ENCODE results near the gene INAFM1.
A peak's percentile ranks its signal among the peaks of the same experiment; 100 is the strongest.

Gene INAFM1

DNA sequence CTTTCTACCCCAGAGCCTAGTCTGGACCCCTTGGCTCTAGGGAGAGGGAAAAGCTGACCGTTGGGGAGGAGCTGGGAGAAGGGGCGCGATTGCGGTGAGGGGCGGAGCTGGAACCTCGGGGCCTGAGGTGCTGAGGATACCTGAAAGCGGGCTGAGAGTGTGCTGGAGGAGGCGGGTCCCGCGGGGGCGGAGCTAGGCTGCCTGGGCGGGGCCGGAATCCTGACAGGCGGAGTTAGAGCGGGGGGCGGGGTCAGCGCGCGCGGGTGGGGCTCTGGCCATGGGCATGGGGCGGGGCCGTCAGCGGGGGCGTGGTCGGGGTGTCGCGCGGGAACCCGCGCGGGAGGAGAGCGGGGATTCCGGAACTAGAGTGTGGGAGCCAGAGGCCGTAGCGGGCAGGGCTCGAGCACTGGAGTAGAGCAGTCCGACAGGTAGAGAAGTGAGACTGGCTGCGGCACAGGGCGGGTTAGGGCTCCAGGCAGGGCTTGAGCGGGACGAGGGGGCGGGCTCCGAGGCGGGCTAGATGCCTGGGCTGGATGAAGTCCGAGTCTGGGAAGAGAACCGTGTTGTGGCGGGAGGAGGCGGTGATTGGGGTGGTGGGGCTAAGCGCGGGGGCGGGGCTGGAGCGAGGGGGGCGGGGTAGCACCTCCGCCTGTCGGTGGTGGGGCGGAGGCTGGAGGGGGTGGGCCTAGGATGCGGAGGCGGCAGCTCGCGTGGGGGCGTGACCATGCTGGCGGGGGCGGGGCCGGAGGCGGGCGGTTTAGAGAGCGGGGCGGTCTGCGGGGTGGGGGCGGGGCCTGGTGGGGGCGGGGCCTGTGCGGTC, at the start of gene INAFM1:
TSS of gene INAFM1 (plus strand) at position 815 of the 820 bp plus-strand sequence. CDS start 35 bp downstream, outside the sequence.
- DNase-seq (ENCODE audit: low read depth in 3 of 3), result peak; percentile 99 to 100 (median 100)

DNA sequence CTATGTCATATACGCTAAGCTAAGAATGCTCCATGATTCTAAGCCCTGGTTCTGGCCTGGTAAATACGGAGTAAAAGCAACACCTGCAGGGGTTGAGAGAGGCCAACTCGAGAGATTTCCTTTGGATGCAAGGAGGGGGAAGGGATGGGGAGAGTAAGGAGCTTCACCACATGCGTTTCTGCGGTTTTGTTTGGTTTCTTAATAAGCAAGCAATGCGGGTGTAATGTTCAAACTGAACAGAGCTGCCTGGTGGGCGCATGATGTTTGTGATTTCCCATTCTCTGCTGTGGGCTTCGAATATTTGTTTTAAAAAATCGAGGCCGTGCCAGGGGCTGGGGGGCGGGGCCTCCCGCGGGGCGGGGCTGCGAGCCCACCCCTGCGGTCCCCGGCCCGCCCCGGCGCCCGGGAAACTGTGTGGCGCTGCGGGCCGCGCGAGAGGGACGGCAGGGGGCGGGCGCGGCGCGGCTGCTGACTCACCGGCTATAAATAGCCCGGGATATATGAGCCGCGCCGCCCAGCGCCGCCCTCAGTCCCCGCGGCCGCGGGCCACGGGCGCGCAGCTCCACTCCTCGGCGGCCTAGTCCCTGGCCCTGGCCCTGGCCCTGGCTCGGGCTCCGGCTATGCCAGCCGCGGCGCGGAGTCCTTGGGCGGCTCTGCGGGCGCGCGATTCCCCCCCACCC, 48.8 kb upstream of the INAFM1 start:
- DNase-seq (ENCODE audit: low read depth in 3 of 3), result peak; percentile 75 to 79 (median 75)

DNA sequence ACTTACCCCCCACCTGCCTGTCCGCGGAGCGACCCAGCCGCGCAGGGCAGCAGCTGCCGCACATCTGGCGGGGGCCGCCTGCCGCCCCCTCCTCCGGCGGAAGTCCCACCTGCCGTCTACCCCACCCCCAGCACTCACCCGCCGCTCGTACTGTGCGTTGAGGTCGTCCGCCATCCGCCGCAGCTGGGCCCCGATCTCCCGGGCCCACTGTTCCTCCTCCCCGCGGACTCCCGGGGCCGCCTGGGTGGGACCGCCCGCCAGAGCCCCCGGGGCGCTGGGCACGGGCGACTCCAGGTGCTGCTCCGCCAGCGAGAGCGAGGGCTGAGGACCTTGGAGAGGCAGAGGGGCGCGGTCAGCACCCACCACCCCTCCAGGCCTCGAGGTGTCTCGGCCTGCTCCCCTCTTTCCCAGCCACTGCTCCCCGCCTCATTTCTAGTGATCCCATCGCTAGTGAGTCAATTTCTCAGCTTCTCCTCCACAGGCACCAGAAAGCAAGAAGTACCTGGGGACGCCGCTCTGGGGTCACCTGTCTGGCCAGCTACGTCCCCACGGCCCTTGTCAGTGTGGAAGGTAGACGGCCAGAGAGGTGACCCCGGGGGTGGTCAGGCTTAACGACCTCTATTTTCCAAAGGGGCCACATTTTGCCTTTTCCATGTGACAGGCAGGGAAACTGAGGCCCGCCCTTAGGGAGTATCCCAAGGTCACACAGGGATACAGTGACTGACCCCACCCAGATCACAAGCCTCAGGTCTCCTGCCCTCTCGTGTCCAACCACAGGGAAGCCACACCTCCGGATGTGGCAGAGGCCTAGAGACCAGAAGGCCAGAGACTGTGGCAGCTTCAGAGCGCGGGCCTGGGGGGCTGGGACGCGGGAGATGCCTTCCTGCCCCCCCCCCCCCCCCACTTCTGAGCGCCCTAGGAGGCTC, 48.0 kb upstream of the INAFM1 start:
- no peak for DNase-seq (ENCODE audit: low read depth in 3 of 3)

DNA sequence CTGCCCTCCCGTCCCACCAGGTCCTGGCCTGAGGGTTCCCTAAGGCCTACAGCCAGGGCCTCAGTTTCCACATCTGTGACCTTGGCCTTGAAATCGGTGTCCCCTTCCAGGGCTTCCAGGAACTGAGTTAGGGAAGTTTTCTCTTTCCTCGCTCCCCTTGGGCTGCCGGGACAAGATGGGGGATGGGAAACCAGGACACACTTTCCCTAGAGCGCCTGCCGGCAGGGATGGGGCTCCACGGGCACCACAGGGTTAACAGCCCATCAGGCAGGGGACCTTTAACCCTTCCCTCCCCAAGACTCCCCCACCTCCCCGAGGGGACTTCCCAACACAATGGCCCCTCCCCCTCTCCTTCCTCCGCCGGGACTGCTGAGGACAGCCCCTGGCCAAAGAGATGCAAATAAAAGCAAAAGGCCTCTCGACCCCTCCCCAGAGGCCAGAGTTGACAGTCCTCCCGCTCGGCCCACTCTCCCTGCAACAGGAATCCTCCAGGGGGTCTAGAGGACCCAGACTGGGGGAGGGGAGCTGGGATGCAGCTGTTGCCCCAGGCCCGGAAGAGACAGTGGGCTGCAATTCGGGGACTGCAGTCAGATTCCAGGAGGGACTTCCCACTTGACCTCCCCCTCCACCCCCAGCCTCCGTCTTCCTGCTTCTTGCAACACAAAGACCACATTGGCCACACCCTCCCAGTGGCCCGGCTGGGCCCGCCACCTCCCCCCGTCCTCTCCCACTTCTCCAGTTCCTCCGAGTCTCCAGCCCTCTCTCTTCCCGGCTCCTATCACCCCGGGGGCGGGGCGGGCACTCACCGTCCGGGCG, 47.1 kb upstream of the INAFM1 start:
- no peak for DNase-seq (ENCODE audit: low read depth in 3 of 3)

DNA sequence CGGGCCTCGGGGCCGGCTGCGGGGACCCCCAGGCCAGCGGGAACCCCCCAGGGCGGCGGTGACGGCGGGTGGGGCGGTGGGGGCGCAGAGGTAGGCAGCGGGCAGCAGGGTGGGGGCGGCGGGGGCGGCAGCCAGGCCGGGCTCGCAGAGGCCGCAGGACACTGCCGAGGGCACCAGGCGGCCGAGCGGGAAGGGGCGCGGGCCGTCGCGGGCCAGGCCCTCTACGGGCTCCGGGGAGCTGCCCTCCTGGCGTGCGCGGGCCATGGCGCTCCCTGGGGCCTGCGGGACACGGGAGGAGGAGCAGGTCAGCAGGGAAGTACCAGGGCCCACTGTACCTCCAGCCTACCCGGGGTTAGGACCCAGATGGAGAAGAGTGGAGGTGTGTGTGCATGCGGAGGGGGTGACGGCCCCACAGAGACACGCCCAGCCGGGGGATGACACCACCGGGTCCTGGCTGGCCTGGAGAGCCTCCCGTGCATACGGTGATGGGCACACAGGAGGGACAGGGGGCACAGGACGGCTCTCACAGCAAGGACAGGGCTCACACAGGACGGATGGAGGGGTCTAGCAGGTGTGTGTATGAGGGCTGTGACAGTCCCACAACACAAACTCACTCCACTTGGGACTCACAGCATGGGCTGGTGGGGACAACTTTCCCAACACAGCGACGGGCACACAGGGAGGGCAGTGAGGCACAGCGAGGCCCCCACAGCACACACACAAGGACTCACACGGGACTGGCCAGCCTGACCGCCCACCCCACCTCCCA, 46.3 kb upstream of the INAFM1 start:
- DNase-seq (ENCODE audit: low read depth in 3 of 3), result no peak

DNA sequence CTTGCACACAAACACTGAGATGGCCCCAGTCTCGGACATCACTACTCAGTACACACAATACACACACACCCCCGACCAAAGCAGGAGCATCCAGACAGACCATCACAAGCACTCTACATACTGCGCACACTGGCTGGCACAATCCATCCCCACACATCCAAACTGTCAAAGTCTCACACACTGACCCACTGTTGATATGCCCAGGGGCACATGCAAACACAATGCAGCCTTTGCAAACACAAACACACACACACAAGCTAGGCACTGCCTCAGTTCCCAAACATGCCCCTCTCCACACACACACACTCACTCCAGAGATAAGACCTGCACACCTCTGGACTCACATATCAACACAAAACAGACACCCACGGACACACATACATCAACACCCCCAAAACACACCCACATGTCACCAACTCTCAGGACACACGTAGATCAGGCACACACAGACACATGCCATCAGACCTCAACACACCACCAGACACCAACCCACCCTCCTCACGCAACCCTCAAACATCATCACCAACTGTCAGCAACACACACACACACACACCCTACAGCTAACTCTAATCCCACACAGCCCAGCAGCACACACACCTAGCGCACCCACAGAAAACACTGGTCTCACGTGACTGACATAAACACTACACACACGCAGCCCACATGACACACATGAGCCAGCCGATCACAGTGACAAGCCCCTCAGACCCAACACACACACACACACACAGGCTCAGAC, 45.6 kb upstream of the INAFM1 start:
- DNase-seq (ENCODE audit: low read depth in 3 of 3), result no peak

DNA sequence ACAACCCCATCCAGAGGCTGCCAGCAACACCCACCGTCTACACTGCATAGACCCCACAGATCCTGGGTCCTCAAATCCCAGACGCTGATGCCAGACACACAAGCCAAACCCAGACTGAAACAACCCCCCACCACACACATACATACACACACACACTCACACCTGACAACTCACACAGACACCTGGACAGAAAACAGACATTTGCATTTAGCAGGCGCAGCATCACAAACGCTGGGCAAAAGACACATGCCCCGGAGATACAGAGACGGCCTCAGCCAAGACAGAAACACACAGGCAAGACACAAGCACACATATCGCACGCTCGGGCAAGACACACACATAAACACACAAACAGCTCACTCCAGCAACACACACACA, 45.0 kb upstream of the INAFM1 start:
- no peak for DNase-seq (ENCODE audit: low read depth in 3 of 3)

DNA sequence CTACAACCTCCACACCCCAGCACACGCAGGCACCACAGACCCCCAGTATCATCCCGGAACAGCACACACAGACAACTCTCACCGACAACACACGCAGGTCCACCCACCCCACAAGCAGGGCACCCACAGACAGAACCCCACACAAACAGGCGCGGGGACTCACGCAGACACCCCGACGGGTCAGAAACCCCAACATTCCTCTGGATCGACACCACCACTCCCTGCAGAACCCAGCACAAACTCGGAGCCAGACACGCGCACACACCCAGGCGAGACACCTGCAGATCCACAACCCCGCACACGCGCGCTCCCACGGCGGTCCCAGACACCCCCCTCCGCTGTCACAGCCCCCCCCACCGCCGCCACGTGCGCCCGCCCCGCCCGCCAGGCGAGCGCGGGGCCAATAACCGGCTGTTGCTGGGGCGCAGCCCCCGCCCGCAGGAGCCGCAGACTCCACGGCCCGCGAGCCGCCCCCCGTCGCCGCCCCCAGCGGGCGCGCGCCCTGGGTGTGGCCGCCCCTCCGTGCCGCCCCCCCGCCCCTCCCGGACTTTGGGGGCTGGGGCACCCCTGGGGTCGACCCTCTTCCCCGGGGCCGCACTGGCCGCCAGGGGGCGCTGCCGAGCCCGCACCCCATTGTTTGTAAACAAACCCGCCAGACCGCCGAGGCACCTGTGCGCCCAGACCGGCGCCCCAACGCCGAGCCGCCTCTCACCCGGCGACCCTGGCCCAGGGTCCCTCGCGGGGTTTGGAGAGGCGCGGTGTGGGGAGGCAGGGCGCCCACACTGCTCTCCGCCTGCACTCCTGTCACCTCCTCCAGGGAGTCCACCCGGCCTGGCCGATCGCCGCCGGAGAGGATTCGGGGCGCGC, 44.4 kb upstream of the INAFM1 start:
- peak; percentile 65 to 69 (median 67) for DNase-seq (ENCODE audit: low read depth in 3 of 3)

DNA sequence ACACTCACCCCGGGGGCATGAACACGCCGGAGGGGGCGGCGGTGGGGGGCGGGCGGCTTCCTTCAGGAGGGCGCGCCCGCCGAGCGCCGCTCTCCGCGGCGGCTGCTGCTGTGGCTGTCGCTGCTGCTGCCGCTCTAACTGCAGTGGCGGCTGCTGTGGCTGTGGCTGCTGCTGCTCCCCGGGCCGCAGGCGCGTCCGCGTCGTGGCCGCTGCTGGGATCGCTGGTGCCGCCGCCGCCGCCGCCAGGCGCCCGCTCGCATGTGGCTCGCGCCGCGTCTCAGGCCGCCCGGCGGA, 43.8 kb upstream of the INAFM1 start, which contains the start of gene BBC3:
TSS of gene BBC3 (minus strand) at position 279 of the 294 bp plus-strand sequence. CDS start 2,768 bp downstream, outside the sequence.
- DNase-seq (ENCODE audit: low read depth in 3 of 3), result no peak

DNA sequence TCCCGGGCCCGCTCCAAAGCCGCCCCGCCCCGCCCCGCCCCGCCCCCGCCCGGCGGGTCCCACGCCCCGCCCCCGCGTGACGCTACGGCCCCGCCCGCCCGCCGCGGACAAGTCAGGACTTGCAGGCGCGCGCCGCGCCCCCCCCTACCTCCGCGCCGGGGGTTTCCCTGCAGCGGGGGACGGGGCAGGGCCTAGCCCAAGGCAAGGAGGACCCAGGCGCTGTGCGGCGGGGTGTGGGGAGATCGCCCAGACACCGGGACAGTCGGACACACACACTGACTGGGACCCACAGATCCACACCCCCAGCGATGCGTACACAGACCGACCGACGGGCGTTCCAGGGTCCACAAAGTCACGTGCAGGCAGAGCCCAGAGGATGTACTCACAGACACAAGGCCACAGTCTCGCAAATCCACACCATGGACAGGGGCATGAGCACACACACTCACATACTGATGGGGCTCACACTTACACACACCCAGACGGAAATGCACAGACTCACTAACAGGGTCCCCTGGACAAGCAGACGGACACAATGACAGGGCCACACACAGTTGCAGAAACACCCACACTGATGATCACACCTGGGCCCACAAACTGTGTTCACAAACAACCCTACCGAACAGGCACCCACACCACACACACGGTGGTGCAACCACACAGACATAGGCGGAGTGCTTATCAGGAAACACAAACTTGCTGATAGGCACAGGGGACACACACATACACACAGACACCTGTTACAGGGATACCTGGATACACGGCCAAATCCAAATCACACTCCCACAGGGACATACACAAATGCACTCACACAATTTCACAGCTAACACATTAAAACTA, 43.2 kb upstream of the INAFM1 start:
- peak; percentile 84 to 88 (median 86) for DNase-seq (ENCODE audit: low read depth in 3 of 3)

DNA sequence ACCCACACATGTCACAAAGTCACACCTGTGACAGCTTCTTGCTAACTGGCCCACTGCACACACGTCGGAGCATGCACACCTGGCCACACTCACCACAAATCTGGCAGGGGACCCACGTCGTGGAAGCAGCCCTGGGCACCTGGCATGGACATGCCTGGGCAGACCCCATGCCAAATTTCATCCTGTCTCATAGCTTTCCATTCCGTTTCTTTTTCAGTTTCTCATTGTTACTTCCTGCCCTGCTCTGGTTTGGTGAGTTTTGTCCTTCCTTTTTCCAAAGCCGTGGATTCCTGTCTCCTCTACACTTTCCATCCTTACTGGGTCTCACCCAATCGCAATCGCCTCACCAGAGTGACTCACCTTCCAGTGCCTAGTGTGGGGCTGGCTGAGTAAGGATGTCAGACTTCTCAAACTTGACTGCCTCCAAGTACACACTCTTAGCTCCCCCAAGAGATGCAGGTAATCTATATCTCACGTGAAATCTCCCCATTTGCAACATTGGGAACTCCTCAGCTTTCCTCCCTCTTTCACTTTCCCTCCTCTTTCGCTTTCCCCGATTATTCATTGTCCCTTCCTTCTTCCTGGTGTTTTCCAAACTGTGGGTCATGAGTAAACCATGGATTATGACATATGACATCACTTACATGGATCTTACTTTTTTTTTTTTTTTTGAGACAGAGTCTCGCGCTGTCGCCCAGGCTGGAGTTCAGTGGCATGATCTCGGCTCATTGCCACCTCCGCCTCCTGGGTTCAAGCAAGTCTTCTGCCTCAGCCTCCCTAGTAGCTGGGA, 42.1 kb upstream of the INAFM1 start:
- DNase-seq (ENCODE audit: low read depth in 3 of 3), result no peak

DNA sequence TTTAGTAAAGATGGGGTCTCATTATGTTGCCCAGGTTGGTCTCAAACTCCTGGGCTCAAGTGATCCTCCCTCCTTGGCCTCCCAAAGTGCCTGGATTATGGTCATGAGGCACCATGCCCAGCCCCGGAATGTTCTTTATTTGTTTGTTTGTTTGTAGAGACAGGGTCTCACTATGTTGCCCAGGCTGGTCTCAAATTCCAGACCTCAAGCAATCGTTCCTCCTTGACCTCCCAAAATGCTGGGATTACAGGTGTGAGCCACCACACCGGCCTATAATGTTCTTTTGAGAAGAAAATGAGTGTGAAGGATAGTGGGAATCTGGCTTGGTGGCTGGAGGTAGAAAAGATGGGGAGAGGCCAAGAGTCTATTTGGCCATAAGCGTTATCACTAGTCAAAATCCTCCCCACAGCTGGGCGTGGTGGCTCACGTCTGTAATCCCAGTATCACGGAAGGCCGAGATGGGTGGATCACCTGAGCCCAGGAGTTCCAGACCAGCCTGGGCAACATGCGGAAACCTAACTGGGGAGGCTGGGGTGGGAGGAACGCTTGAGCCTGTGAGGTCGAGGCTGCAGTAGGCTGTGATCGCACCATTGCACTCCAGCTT, 38.5 kb upstream of the INAFM1 start:
- no peak for DNase-seq (ENCODE audit: low read depth in 3 of 3)

DNA sequence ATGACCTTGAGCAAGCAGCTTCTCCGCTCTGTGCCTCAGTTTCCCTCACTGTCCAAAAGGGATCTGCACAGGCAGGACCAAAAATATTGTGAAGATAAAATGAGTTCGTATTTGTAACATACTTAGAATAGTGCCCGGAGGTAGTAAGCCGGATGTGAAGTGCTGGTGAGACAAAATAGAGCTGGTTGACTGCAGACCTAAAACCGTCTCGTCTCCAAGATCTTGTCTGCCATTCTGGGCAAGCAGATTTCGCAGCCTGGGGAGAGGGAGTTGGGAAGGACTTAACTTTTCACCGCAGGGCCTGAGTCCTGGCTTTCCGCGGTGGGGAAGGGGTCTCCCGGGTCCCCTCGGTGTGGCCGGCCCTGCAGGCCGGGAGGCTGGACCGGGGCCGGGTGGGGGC, 35.5 kb upstream of the INAFM1 start:
- no peak for DNase-seq (ENCODE audit: low read depth in 3 of 3)

DNA sequence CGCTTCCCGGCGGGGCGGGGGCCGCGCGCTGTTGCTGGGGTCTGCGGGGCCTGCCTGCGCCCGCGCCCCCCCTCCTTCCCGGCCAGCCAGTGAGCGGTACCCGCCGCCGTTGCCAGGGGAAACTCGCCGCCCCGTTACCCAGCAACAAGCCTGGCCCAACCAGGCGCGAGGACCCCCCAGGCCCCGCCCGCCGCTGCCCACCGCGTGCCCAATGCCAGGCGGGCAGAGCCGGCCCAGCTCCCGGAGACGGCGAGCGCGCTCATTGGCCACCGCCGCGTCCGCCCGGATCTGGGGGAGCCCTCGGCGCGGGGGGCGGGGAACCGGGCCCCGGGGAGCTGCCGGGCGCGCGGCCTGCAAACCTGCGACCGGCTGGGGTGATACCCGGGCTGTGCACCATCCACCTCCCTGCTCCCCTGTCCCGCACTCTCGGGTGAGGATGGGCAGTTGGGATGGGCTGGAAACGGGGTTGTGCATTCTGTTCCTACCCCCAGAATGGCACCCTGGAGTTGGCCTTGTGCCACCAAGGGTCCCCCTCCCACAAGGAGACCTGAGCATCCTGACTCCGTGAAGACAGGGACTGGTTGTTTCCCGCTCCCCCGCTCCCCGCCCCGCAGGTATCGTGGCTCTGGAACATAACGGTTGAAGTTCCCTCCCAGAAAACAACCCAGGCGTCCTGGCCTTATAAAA, 34.9 kb upstream of the INAFM1 start:
- DNase-seq (ENCODE audit: low read depth in 3 of 3), result no peak

DNA sequence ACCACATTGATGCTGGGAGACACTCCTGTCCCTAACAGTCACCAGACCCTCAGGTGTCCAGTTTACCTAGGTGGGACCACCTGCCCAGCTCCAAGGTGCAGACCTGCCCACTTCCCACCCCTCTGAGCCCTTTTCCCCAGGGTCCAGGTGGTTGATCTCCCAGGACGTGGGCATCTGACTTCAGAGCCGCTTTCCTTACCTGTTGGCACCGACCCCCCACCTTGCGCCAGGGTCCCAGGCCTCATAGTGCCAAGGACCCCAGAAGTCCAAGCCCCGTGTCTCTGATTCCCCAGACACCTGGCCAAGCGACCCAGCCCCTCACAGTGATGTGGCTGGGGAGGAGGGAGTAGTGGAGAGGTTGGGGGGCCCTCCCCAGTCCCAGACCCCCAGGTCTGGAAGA, 34.1 kb upstream of the INAFM1 start:
- no peak for DNase-seq (ENCODE audit: low read depth in 3 of 3)

Measured in stimulated activated CD4-positive, alpha-beta T cell treated with anti-CD3 and anti-CD28 coated beads, TNF-alpha, amount 100 ng/mL, for 4 hours (primary cell).